ENCODE data around the gene DDT.
"Not testable (repeated sequence)": the region's sequence is repeated elsewhere in the genome, so short reads cannot be mapped to it uniquely, and the experiment has no call there.

The DDT gene

GRCh38 chr22:23986538-23987178 is 12.4 kb upstream of the DDT start:
- DNase-seq, result not testable (repeated sequence)

- DNase-seq, result not testable (repeated sequence)
Measured at GRCh38 chr22:23986089-23986488, 11.8 kb upstream of the DDT start.

GRCh38 chr22:23984430-23984829 is 10.2 kb upstream of the DDT start:
- DNase-seq, result peak; percentile 10 to 84

- not testable (repeated sequence) for DNase-seq
Measured at GRCh38 chr22:23980567-23980966, 6.3 kb upstream of the DDT start.

GRCh38 chr22:23979557-23980240 is 5.5 kb upstream of the DDT start, which contains the start of gene GSTT2:
TSS of gene GSTT2 (plus strand) at chr22:23980134.
- not testable (repeated sequence) for DNase-seq

GRCh38 chr22:23977304-23977703 is 3.1 kb upstream of the DDT start:
- not testable (repeated sequence) for DNase-seq

GRCh38 chr22:23974836-23975352 is 653 bp upstream of the DDT start:
- not testable (repeated sequence) for DNase-seq

GRCh38 chr22:23971927-23972326 is 2.3 kb downstream of the DDT start:
- DNase-seq, result not testable (repeated sequence)

- DNase-seq, result peak in 1 of 2 donors; percentile 20
Measured at GRCh38 chr22:23970816-23971486, 3.3 kb downstream of the DDT start.

GRCh38 chr22:23970201-23970641 is 4.0 kb downstream of the DDT start:
- no peak for DNase-seq

- DNase-seq, result no peak
Measured at GRCh38 chr22:23969071-23969470, 5.2 kb downstream of the DDT start.

- DNase-seq, result not testable (repeated sequence)
Measured at GRCh38 chr22:23966568-23966967, 7.7 kb downstream of the DDT start, which contains the start of gene DDTL. TSS of gene DDTL (plus strand) at chr22:23966888. CDS start at chr22:23966915, 27 bp downstream.

- not testable (repeated sequence) for DNase-seq
Measured at GRCh38 chr22:23966094-23966493, 8.1 kb downstream of the DDT start.

GRCh38 chr22:23961084-23961771 is 13.0 kb downstream of the DDT start, which contains the start of gene GSTT2B:
TSS of gene GSTT2B (minus strand) at chr22:23961195. CDS start at chr22:23961131, 64 bp downstream.
- not testable (repeated sequence) for DNase-seq

GRCh38 chr22:23956301-23956900 is 17.8 kb downstream of the DDT start:
- peak; percentile 85 to 86 for DNase-seq

GRCh38 chr22:23955886-23956285 is 18.4 kb downstream of the DDT start:
- not testable (repeated sequence) for DNase-seq

GRCh38 chr22:23954991-23955305 is 19.3 kb downstream of the DDT start:
- not testable (repeated sequence) for DNase-seq

- DNase-seq, result not testable (repeated sequence)
Measured at GRCh38 chr22:23954193-23954990, 19.8 kb downstream of the DDT start.

GRCh38 chr22:23953485-23953884 is 20.8 kb downstream of the DDT start:
- DNase-seq, result not testable (repeated sequence)

GRCh38 chr22:23952794-23953405 is 21.3 kb downstream of the DDT start:
- not testable (repeated sequence) for DNase-seq

GRCh38 chr22:23951383-23951782 is 22.9 kb downstream of the DDT start:
- not testable (repeated sequence) for DNase-seq

Data from stimulated activated CD4-positive, alpha-beta T cell treated with anti-CD3 and anti-CD28 coated beads, Interleukin-2, amount 100 ng/mL, for 24 hours (primary cell).